HepG2 (cell line): ENCODE data around the gene HIPK2. TPM values are rescaled to one million over a fixed set of nuclear protein-coding genes. Genes with fewer than 3 reads are reported as not detected.
A peak's percentile ranks its signal among the peaks of the same experiment; 100 is the strongest.

ENCODE experiments used
- ATAC-seq: fragments of 200-7000 bp; cut with Tn5 transposase; 3 replicates; pipeline ENCODE4 v1.9.1; 2020; ENCODE audit warnings: mild to moderate bottlenecking, moderate library complexity
- BruUV-seq: library from RNA; stranded (reverse); fragments of 400-500 nt; replicated peaks from 2 replicates; lab custom pipeline; 2021; lab: Mats Ljungman, UMichigan
- CTCF ChIA-PET: fragments of 300-600 bp; formaldehyde crosslinking; extraction: SDS; loops from one replicate; lab custom pipeline; 2021; ENCODE audit warnings: low total read pairs, inconsistent platforms, low intra/inter-chr PET ratio; lab: Yijun Ruan, JAX
- POLR2A ChIA-PET: fragments of 350-600 bp; sonication (Branson Sonifier 250); formaldehyde crosslinking; loops from one replicate; lab custom pipeline; 2020; ENCODE audit warnings: antibody characterized with exemption, inconsistent platforms; lab: Yijun Ruan, JAX
- DNase-seq: peaks from one replicate; pipeline ENCODE4 v3.0.0-alpha.2; 2015; ENCODE audit warnings: low spot score
- FAIRE-seq: peaks from 3 replicates; lab custom pipeline; 2011; peaks lifted over from hg19 to GRCh38; lab: Jason Lieb, UNC
- H2AFZ ChIP-seq: one replicate; pipeline ENCODE4 v1.6.1; 2011; ENCODE audit warnings: low read length, inconsistent platforms
- H3K27ac ChIP-seq: fragments of 300-600 bp; 3 replicates; pipeline ENCODE4 v1.8.0; 2011; ENCODE audit warnings: mixed run types, mild to moderate bottlenecking, mixed read lengths, low read length, inconsistent platforms; ENCODE audit not compliant: insufficient read depth; ENCODE audit errors: extremely low read length
- H3K27me3 ChIP-seq, 2 experiments: fragments of 200-600 bp in 1 of 2; 2 replicates in 1 of 2; 3 replicates in 1 of 2; pipeline versions ENCODE4 v1.6.0 to v1.8.0; 2011; ENCODE audit warnings: low read length in 2 of 2, mild to moderate bottlenecking in 2 of 2, moderate library complexity in 2 of 2, inconsistent platforms in 1 of 2; ENCODE audit not compliant: insufficient read depth in 2 of 2, control insufficient read depth in 1 of 2
- H3K36me3 ChIP-seq, 2 experiments: fragments of 200-600 bp in 1 of 2; replicated peaks in 1 of 2; 2 replicates in 1 of 2; 3 replicates in 1 of 2; pipeline versions ENCODE4 v1.5.1 to v1.8.0; 2011; ENCODE audit warnings: low read length in 2 of 2, inconsistent platforms in 1 of 2; ENCODE audit not compliant: insufficient read depth in 2 of 2, control insufficient read depth in 1 of 2
- H3K4me1 ChIP-seq: 2 replicates; pipeline ENCODE4 v1.5.1; 2012; ENCODE audit warnings: low read length, inconsistent platforms; ENCODE audit not compliant: insufficient read depth
- H3K4me2 ChIP-seq: 2 replicates; pipeline ENCODE4 v1.6.0; 2011; ENCODE audit warnings: low read depth, low read length, inconsistent platforms
- H3K4me3 ChIP-seq, 3 experiments: fragments of 200-600 bp in 1 of 3; sonication (generic), shearing (Covaris generic) in 1 of 3; replicated peaks in 1 of 3; 2 replicates each; pipeline ENCODE4 v1.5.1; 2011 to 2016; ENCODE audit warnings: low read length in 3 of 3, inconsistent platforms in 2 of 3, low read depth in 2 of 3, mild to moderate bottlenecking in 2 of 3, control low read depth in 1 of 3, mixed read lengths in 1 of 3; ENCODE audit not compliant: insufficient read depth in 1 of 3
- H3K79me2 ChIP-seq: one replicate; pipeline ENCODE4 v1.6.1; 2011; ENCODE audit warnings: low read length, inconsistent platforms; ENCODE audit not compliant: insufficient read depth
- H3K9ac ChIP-seq: 2 replicates; pipeline ENCODE4 v1.6.0; 2011; ENCODE audit warnings: mild to moderate bottlenecking, low read depth, low read length, inconsistent platforms; ENCODE audit not compliant: insufficient read depth
- H3K9me3 ChIP-seq: 2 replicates; pipeline ENCODE4 v1.5.1; 2012; ENCODE audit warnings: mild to moderate bottlenecking, low read length
- H4K20me1 ChIP-seq: 2 replicates; pipeline ENCODE4 v1.6.0; 2011; ENCODE audit warnings: inconsistent platforms, mild to moderate bottlenecking, low read length, moderate library complexity; ENCODE audit not compliant: insufficient read depth
- ZBTB33 ChIP-seq: sonication (generic); formaldehyde crosslinking; IDR thresholded peaks from 2 replicates; pipeline ENCODE4 v1.4.0; 2020; ENCODE audit warnings: missing genetic modification reagents
- ZKSCAN5 ChIP-seq: sonication (generic); formaldehyde crosslinking; IDR thresholded peaks from 2 replicates; pipeline ENCODE4 v1.5.1; 2020; ENCODE audit warnings: mild to moderate bottlenecking, missing genetic modification reagents
- WGBS: methylation state at CpG from one replicate; pipeline ENCODE4 v1.1.6; 2017; ENCODE audit warnings: low lambda C conversion rate; 5-methylcytosine and 5-hydroxymethylcytosine counted together
- in situ Hi-C: cut with HindIII; loops from 2 replicates; pipeline ENCODE4 v1.10.0; 2017; ENCODE audit warnings: low pct_unique_long_range_greater_than_20kb; ENCODE audit not compliant: extremely low pct_ligation_motif_present
- intact Hi-C: fragments of 100-400 bp; cut with micrococcal nuclease; formaldehyde crosslinking; loops from one replicate; pipeline ENCODE4 v1.10.0; 2022; ENCODE audit not compliant: unreplicated experiment
- polyA plus RNA-seq, 8 experiments: library from polyadenylated mRNA; depleted of rRNA in 3 of 8; stranded (reverse) in 7 of 8; unstranded in 1 of 8; fragments of >200 nt; fragmentation: Illumina TruSeq in 4 of 8; extraction: Trizol in 4 of 8; gene quantifications; 2 replicates each; pipeline versions ENCODE4 v1.2.1 to v1.2.3, GENCODE V29; 2011 to 2016; ENCODE audit warnings: low read depth in 4 of 8, missing spikeins in 1 of 8, mixed read lengths in 1 of 8; ENCODE audit not compliant: insufficient read depth in 1 of 8
- total RNA-seq, 5 experiments: library from RNA; depleted of rRNA; stranded (reverse); fragments of >200 nt; fragmentation: Illumina TruSeq; extraction: Trizol; gene quantifications; 2 replicates each; pipeline ENCODE4 v1.2.3, GENCODE V29; 2016; ENCODE audit warnings: low read depth in 1 of 5
- TF ChIP-seq, protein P1 (sequence below): sonication (generic); formaldehyde crosslinking; IDR thresholded peaks from 2 replicates; pipeline ENCODE4 v1.5.1; 2020; ENCODE audit warnings: mild to moderate bottlenecking, missing genetic modification reagents, moderate library complexity

HIPK2 gene
- total and polyA plus RNA-seq, 2 of the 13 experiments (the other 11 are each of a cell fraction or from before 2014, with no cell fraction given), result 14.4 to 20.2 TPM

- no peak overlapping the region for H2AFZ ChIP-seq
- H3K9ac ChIP-seq, result no peak overlapping the region
- WGBS, result 88% methylated on average over 7 of the region's 8 CpGs
- no peak overlapping the region for H3K4me3 ChIP-seq
- no peak for TF ChIP-seq ZBTB33
- TF ChIP-seq ZKSCAN5, result 0 out of 2 replicates have a peak, but pooled peaks have one; percentile 62
- TF ChIP-seq, protein P1, sequence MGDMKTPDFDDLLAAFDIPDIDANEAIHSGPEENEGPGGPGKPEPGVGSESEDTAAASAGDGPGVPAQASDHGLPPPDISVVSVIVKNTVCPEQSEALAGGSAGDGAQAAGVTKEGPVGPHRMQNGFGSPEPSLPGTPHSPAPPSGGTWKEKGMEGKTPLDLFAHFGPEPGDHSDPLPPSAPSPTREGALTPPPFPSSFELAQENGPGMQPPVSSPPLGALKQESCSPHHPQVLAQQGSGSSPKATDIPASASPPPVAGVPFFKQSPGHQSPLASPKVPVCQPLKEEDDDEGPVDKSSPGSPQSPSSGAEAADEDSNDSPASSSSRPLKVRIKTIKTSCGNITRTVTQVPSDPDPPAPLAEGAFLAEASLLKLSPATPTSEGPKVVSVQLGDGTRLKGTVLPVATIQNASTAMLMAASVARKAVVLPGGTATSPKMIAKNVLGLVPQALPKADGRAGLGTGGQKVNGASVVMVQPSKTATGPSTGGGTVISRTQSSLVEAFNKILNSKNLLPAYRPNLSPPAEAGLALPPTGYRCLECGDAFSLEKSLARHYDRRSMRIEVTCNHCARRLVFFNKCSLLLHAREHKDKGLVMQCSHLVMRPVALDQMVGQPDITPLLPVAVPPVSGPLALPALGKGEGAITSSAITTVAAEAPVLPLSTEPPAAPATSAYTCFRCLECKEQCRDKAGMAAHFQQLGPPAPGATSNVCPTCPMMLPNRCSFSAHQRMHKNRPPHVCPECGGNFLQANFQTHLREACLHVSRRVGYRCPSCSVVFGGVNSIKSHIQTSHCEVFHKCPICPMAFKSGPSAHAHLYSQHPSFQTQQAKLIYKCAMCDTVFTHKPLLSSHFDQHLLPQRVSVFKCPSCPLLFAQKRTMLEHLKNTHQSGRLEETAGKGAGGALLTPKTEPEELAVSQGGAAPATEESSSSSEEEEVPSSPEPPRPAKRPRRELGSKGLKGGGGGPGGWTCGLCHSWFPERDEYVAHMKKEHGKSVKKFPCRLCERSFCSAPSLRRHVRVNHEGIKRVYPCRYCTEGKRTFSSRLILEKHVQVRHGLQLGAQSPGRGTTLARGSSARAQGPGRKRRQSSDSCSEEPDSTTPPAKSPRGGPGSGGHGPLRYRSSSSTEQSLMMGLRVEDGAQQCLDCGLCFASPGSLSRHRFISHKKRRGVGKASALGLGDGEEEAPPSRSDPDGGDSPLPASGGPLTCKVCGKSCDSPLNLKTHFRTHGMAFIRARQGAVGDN, result 0 out of 2 replicates have a peak, but pooled peaks have one; percentile 11
- H3K4me1 ChIP-seq, result peaks cover 61% of the 10 kb centered on the region
- peaks cover 58% of the 10 kb centered on the region for H4K20me1 ChIP-seq
- peak overlapping the region; percentile 21; the same call in 1 of the 2 replicates for H3K4me2 ChIP-seq
- ChIA-PET CTCF (no interaction called here), POLR2A (no interaction called here)
- H3K27me3 ChIP-seq, result no peaks in the 10 kb centered on the region
- in situ Hi-C loops, result no loop called here
- H3K27ac ChIP-seq, result peak overlapping the region; percentile 21
- BruUV-seq, result no TSS peak
- no peak for ATAC-seq
- peaks cover 2 to 40% of the 10 kb centered on the region in 2 experiments for H3K36me3 ChIP-seq
- no peak for DNase-seq
- H3K9me3 ChIP-seq, result no peaks in the 10 kb centered on the region
- intact Hi-C loops, result loop anchor here (2.0 kb wide), 1 partner anchor 14 kb away; no protein-coding TSS in a partner anchor
- no peak for FAIRE-seq
- peaks cover 96% of the 10 kb centered on the region for H3K79me2 ChIP-seq
Observed at GRCh38 chr7:139758388-139758787, 19.4 kb downstream of the HIPK2 start.
